ENCODE data around the gene JAG1.

GRCh38 chr20:10714236-10714975 is 40.6 kb upstream of the JAG1 start:
- TF ChIP-seq CTCF (IDR thresholded peaks at IDR 0.05) = no peak
- no peak for TF ChIP-seq POLR2A (IDR thresholded peaks at IDR 0.05)
